DMS 273 treated with DMSO at 0.1 percent for 48 hours (cell line): ENCODE measurements around the gene APOM.
A peak's percentile ranks its signal among the peaks of the same experiment; 100 is the strongest.

Experiments
- DNase-seq: peaks from one replicate; lab custom pipeline; 2025; lab: John Stamatoyannopoulos, UW

APOM gene

DNA sequence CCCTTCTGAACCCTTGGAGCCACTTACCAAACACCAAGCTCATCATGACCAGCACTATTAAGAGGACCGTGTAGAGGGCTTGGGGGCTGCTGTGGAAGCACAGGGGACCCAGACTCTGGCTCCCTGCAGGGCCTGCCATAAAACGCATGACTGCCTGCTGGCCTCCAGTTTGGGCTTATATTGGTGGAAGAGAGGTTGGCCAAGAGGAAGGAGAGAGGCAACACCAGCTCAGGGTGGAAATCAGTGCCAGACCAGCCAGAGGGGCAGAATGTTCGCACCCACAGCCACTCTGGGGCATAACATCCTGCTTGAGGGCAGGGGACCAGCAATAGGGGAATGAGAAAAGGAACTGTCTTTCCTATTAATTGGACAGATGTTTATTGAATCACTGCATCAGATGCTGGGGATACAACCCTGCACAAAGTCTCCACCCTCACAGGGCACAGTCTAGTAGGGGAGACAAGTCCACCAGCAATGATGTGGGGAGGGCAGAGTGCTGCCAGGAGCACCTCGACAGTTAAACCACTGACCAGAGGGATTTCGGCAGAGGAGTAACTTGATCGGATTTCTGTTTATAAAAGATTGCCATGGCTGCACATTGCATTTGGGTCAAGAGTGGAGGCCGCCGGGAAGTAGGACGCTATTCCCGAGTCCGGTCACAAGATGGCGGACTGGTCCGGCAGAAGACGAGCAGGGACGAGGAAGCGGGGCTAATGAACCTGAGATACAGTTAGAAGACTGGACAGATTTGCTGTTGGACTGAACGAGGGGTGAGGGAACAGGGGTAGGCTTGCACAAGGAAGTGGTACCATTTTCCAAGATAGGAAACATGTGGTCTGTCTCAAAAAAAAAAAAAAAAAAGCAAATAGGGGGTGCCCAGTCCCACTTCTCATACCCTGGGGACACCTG lies 24.8 kb downstream of the APOM start, which contains the start of gene LY6G5C:
LY6G5C (minus strand) TSS at position 842 of the 909 bp plus-strand sequence; CDS start at position 148, 694 bp downstream.
- peak; percentile 68 for DNase-seq

- no peak for DNase-seq
Measured at GRCh38 chr6:31681135-31681671, 25.5 kb downstream of the APOM start.

GRCh38 chr6:31683591-31683990 lies 27.9 kb downstream of the APOM start:
- no peak for DNase-seq

DNA sequence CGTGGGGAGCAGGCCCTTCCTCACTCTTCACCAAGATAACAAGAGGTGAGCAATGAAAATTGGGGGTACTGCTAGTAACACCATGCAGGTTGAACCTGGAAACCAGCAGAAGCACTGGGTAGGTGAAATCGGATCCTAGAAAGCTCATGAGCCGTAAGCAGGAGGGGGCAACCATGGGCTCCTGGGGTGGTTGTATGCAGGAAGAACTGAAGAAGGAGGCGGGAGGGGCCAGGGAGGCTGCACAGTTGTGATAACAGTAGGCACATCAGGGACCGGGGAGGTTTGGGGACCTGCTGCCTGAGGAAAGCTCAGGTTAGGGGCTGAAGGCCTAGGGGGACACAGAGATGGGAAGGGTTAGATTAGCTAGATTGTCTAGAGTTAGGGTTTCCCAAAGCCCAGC lies 30.8 kb downstream of the APOM start:
- no peak for DNase-seq

DNA sequence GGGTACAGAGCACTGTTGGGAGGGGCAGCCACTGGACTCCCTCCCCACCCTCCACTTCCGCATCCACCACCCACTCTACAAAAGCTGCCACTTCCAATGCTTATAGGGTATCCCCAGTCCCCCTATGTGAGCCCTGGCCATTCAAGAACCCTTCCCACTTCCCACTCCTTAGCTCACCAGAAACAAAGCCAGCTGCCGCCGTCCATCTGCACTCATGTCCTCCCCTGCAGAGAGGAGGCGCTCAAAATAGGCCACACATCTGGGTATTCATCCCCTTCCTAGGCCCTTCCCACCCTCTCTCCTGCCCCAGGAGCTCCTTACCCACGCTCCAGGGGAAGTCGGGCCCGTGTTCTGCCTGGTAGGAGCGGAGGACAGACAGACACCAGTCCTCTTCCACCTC lies 31.6 kb downstream of the APOM start:
- DNase-seq: no peak

- no peak for DNase-seq
Measured at GRCh38 chr6:31687860-31688693, 32.4 kb downstream of the APOM start.

DNA sequence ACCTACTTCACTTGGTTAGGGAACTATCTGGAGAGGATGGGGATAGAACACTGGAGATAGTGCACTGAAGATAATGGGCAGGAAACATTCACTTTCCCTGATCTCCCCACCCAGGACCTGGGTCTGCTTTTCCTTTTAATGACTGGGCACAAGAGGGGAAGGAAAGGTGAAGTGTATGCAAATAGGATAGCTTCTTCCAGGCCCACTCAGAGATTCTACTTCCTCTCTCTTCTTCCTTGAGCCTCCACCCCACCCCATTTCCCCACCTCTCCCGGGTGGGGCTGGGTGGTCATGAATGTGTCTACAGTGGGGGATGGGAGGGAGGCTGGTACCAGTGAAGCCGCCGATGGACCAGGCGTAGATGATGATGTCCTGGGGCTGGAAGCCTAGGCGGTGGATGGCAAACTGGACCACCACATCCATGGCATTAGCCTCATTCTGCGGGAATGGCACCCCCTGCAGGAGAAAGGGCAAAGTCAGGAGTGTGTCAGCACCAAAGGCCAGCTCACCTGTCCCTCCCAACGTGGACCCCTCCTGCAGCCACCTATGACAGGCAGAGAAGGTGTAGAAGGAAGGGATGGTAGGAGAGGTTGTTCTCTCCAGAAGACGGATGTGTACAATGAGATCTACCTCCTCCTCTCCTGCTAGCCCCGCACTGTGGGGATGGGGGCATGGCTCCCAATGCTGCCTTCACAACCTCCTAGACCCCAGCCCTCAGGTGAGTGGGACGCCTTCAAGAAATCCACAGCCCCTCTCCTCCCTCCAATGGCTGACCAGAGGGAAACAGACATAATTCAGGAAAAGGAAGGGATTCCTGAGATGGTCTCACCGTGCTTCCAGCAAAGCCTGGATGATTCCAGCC lies 33.8 kb downstream of the APOM start:
- DNase-seq: no peak

- no peak for DNase-seq
Measured at GRCh38 chr6:31690231-31691077, 34.8 kb downstream of the APOM start.

- no peak for DNase-seq
Measured at GRCh38 chr6:31691078-31691463, 35.4 kb downstream of the APOM start.

- no peak for DNase-seq
Measured at GRCh38 chr6:31691564-31692108, 35.9 kb downstream of the APOM start.

DNA sequence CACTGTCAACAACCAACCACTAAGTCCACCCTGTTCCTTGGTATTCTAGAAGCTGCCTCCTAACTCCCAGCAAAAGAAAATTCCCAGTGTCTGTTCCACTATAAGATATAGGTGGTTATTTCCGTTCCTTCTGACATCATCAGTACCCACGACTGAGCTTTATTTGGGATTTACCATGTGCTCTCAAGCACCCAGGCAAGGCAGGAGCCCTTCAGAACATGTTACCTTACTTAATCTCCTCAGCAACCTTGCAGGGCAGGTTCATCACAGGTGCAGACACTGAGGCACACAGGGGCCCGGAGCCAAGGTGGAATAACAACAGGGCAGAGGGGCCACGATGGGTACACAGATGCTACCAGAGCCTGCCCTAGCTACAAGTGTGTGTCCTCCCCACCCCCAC lies 36.7 kb downstream of the APOM start:
- no peak for DNase-seq

DNA sequence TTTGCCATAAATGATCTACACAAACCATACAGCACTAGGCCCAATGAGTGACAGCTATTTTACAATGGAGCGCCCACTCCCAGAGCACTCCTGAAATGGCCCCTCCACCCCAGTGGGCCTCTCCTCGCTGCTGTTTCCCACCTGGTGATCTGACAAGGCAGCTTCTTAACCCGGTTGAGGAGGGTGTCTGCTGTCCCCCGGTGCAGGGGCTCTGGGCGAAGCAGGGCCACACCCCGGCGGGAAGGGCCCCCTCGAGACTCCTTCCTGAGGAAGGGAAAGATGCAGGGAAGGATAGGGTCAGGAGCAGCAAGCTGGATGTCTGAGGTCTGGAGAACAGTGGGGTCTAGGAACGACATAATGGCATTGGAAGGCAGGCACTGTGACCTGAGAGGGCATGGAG lies 37.2 kb downstream of the APOM start:
- DNase-seq: no peak

GRCh38 chr6:31693535-31693934 lies 37.8 kb downstream of the APOM start:
- no peak for DNase-seq

- no peak for DNase-seq
Measured at GRCh38 chr6:31697555-31697954, 41.9 kb downstream of the APOM start.

DNA sequence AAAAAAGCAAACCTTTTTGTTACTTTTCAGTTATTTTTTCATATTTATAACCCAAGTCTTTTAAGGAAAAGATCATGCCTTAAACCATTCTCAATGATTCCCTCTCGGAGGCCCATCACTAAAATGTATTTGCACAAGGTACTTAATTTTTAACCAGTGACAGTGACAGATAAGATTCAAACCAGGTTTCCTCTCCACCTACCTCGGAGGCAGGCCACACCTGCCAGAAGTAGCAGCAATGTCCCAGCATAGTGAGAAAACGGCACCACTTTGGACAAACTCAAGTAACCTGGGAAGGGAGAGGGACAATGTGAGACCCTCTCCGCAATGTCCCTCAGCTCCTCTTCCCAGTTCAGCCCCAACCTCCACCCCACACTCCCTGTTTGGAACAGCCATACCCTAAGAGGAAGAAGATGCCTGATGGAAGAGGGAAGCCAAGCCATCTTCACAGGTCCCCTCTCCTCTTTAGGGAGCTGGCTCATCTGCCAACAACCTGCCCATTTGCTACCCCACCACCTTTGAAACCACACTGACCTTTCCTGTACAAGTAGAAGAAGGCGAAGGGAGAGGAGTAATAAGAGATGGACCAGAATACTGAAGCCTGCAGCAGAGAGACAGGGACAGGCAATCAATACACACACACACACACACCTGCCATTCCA lies 45.2 kb downstream of the APOM start:
- DNase-seq: no peak

- peak; percentile 40 for DNase-seq
Measured at GRCh38 chr6:31701666-31702404, 46.1 kb downstream of the APOM start.

DNA sequence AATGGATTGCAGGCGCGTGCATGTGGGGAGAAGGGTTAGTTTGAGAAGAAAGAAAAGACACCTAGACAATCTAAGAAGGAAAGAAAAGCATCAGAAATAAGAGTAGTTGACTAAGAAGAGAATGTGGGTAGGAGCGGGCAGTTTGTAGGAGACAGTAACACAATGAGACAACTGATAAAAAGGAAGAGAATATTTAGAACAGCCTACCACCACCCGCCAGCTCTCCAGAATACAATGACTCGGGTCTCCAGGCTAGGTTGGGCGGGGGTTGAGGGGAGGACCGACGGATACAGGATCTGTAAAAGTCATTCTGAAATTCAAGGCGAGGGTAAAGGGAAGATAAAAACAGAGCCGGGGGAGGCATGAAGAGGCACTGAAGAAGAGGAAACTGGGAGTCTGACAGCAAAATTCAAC lies 46.7 kb downstream of the APOM start:
- no peak for DNase-seq

DNA sequence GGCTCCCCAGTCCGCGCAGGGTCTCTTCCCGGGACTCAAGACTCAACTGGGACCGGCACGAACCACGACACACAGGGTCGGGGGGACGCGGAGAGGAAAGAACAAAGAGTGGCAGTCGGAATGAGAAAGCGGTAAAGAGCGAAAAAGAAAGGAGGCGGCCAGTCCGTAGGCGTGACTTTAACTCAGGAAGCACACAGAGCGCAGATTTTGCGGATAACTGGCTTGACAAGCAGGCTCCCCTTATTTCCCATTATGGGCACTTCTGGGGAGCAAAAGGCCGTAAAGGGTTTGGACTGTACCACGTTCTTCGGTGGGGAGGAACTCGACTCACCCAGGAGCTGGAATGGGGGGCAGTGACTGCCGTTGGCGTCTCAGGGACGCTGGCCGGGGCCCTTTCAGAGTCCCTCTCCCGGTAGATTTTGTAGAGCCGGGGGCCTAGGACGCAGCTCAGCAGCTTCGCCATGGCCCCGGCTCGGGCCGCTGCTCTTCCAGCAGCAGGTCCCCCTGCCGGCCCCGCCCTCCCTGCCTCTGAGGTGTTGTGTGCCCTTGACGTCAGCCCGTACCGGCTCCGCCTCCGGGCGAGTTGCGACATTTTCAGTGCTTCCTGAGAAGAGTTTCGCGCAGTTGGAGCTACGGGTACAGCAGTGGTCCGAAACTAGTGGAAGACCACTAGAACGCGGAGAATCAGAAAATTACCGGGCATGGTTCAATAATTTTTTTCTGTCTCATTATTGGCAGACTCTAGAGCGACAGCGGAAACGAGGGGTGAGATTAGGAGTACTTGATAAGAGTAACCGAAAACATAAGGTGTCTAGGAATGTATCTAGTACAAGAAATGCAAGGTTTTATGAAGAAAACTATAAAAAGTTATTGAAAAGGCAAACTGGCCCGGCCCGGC lies 47.4 kb downstream of the APOM start, which contains the start of gene ABHD16A:
ABHD16A (minus strand) TSS at position 506 of the 898 bp plus-strand sequence; CDS start at position 463, 43 bp downstream.
- peak; percentile 94 for DNase-seq
